Activated T-cell treated with anti-CD3 and anti-CD28 coated beads, Interleukin-2, amount 50 U/mL, for 1 hour (primary cell): ENCODE results near the gene TBX1.
A peak's percentile ranks its signal among the peaks of the same experiment; 100 is the strongest.

Experiments
- DNase-seq: peaks from one replicate; pipeline ENCODE4 v3.0.0-alpha.2; 2020

Gene TBX1

DNA sequence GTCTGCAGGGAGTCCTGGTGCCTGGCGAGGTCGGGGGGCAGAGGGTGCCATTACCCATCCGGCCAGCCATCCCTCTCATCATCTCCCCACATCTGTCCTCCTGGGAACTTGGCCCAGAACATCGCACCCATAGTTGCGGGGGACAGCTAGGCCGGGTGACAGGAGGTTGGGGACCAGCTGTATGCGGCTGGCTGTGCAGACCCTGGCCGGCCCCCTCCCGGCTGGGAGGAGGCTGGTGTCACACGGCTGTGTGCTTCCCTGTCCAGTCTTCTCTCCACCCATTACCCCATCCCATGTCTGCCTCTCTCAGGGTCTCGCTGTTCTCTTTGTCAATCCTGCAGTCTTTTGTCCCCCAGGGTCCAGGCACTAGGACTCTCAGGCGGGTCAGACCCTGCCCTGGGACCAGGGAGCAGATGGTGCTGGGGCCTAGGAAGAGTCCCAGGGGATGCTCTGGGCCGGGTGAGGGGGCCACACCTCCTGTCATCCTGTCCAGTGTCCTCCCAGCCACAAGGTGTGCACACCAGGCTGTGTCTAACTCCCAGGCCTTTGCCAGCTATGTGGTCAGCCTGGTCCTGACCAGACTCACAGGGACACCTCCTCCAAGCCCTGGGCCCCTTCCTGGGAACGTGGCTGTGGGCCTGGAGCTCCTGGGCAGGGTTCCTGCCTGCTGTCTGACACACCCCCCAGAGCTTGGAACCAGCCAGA lies 6.4 kb upstream of the TBX1 start:
- no peak for DNase-seq

DNA sequence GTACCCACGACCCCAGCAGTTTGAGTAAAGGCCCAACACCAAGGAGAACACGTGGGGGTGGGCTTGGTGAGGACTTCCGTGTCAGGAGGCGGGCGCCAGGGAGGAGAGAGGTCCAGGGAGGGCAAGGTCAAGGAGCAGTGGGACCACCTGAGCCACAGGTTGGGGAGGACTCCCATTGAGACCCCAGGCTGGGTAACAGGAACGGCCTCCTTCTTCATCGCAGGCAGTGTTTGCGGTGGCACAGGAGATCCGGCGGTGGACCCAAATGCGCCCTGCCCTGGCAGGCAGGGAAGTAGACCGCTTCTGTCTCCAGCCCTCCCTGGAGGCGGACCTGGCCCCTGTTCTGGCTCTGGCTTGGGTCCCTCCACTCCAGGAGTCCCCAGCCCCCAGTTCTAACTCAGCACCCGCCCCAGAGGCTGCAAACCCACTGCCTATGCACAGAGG lies 5.9 kb upstream of the TBX1 start:
- no peak for DNase-seq

DNA sequence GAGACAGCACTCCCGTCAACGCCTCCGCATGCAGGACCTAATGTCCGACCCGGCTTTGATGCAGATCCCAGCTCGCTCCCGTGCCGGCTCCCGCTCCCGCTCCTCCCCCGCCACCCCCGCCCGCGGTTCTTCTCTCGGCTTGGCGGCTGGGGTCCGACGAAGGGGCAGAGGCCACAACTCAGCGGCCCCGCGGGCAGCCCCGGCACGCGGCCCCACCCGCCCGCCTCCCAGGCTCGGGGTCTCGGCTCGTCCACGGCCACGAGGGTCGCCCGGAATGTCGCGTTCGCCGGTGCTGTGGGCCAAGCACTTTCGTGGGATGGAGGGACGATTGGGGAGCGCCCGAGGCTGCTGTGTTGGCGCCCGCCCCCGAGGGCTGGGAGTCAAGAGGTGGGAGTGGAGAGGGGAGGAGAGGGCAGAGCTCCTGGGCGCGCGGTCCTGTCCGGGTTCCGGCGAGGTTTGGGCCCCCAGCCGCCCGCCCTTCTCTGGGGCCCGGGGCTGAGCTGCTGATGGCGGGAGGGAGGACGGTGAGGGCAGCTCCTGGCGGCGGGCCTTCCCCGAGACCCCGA lies 5.3 kb upstream of the TBX1 start:
- no peak for DNase-seq

DNA sequence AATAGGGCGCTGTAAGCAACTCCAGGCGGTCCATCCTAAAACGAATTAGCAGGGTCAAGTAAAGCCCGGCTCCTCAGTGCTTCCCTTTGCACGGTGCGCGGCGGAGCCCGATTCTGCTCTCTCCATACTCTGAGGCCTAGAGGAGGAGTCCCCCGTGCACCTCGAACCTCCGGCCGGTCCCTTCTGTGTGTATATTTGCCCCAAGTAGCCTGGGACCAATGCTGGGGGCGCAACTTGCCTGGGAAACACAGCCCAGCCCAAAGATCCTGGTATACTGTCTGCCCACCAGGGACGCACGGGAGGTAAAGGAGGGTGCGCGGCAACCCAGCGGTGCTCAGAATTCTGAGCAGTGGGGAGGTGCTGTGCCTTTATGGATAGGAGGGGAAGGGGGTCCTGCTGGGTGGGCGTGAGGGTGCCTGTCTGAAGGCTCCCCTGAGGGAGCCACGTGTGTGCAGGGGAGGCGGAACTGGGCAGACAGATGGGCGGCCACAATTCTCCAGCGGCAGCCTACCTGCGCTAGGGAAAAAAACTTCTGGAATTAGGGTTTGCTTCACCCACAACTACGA lies 4.8 kb upstream of the TBX1 start:
- DNase-seq: no peak

- peak; percentile 74 for DNase-seq
Measured at GRCh38 chr22:19756288-19757128, 4.1 kb upstream of the TBX1 start.

- no peak for DNase-seq
Measured at GRCh38 chr22:19757140-19757984, 3.2 kb upstream of the TBX1 start.

GRCh38 chr22:19757985-19758895 lies 2.3 kb upstream of the TBX1 start:
- DNase-seq: no peak

GRCh38 chr22:19758896-19759426 lies 1.6 kb upstream of the TBX1 start:
- no peak for DNase-seq

DNA sequence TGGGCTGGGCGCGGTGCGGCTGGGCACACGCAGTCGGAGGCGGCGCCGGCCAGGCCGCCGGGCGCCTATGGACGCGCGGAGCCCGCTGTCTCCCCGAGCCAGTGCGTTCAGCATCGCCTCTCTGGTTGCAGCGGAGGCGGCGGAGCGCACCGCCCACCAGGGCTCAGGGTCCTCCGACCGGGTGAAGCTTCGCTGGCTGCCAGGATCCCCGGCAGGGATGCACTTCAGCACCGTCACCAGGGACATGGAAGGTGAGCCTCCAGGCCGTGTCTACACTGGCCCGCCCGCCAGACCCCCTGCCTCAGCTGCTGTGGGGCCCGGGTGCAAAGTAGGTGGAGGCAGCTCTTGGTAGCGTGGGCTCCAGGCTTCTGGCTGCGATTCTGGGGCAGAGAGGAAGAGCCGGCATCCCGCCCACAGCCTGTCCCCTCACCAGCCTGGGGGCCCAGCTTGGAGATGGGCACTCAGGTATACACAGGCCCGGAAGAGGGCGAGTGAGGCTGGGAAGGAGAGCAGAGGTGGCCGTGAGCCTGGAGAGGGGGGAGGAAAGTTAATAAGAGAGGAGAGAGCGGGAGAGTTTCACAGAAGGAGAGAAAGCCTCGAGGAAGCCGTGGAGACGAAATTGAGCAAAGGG lies 1.0 kb upstream of the TBX1 start:
- no peak for DNase-seq

GRCh38 chr22:19760951-19761724 lies 560 bp downstream of the TBX1 start:
- no peak for DNase-seq

GRCh38 chr22:19761725-19762567 lies 1.4 kb downstream of the TBX1 start:
- no peak for DNase-seq

- DNase-seq: no peak
Measured at GRCh38 chr22:19762568-19763457, 2.2 kb downstream of the TBX1 start.

DNA sequence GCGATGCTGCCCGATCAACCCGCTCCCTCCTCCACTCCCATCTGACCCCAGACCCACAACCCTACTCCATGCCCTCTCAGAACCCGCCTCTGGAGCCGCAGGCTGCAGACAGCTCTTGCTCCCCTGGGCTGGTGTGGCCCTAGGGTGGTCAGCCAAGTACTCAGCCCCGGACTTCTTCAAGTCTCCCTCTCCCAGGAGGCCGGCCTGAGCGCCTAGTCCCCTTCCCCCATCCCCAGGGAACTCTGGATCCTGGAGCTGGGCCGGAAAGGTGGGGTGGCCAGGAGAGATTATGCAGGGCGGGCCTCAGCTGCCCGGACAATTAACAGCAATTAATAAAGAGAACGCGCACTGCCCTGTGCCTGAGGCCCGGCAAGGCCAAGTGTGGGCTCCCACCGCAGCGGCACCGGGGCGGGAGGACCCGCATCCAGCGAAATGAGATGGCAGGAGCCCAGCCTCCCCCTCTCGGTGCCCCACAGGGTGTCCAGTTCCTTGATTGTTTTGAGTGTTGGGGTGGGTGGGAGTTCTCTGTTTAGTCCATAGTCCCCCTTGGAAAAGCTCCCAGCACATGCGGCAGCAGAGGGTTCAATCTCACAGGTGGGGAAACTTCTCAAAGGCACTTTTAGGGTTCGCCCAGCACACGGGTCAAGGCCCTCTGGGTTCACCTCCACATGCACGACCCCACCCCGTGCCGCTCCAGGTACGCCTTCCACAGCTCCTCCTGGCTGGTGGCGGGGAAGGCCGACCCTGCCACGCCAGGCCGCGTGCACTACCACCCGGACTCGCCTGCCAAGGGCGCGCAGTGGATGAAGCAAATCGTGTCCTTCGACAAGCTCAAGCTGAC lies 3.1 kb downstream of the TBX1 start:
- DNase-seq: no peak

DNA sequence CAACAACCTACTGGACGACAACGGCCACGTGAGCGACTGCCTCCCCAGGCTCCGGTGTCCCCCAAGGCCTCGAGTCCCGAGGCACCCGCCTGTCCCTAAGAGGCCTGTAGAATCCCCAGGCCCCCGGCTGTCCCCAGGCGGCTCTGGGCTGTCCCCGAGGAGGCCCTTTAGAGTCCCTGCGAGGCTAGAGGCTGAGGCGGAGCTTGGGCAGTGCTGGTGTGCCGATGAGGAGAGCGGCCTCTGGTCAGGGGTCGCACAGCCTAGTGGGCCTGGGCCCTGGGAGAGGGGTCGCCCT lies 3.7 kb downstream of the TBX1 start:
- DNase-seq: no peak

GRCh38 chr22:19764636-19765476 lies 4.3 kb downstream of the TBX1 start:
- no peak for DNase-seq
